GM10266 (cell line): ENCODE results near the gene OR52B2.
"Not testable (repeated sequence)": the region's sequence is repeated elsewhere in the genome, so short reads cannot be mapped to it uniquely, and the experiment has no call there.

Experiments used
- DNase-seq: peaks from one replicate; pipeline ENCODE4 v3.0.0; 2012; ENCODE audit errors: extremely low spot score
- CTCF ChIP-seq: IDR thresholded peaks from 2 replicates; pipeline ENCODE4 v1.5.1; 2012; ENCODE audit warnings: mild to moderate bottlenecking, low read depth; ENCODE audit not compliant: control insufficient read depth, insufficient read depth; ENCODE audit errors: missing control alignments

Gene OR52B2

DNA sequence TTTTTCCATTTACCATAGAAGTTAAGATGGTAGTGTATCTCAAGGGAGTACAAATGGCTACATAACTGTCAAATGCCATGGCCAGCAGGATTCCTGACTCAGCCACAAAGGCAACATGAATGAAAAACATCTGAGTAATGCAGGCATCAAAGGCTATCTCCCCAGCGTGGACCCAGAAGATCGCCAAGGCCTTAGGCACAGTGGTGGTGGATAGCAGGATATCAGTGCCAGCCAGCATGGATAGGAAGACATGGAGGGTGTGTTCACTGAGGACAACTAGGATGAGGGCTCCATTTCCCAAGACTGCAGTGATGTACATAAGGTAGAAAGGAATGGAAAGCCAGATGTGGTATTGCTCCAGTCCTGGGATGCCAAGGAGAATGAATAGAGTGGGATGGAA is 18.0 kb downstream of the OR52B2 start:
- no peak for DNase-seq
- TF ChIP-seq CTCF, result no peak

- no peak for TF ChIP-seq CTCF
- DNase-seq, result no peak
Measured at GRCh38 chr11:6151117-6151516, 19.0 kb downstream of the OR52B2 start.

DNA sequence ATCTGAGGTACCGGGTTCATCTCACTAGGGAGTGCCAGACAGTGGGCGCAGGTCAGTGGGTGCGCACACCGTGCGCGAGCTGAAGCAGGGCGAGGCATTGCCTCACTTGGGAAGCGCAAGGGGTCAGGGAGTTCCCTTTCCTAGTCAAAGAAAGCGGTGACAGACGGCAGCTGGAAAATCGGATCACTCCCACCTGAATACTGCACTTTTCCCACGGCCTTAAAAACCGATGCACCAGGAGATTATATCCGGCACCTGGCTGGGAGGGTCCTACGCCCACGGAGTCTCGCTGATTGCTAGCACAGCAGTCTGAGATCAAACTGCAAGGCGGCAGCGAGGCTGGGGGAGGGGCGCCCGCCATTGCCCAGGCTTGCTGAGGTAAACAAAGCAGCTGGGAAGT is 26.4 kb downstream of the OR52B2 start:
- not testable (repeated sequence) for DNase-seq

- no peak for DNase-seq
- TF ChIP-seq CTCF, result no peak
Measured at GRCh38 chr11:6142936-6143335, 27.2 kb downstream of the OR52B2 start.

- not testable (repeated sequence) for DNase-seq
Measured at GRCh38 chr11:6135936-6136335, 34.2 kb downstream of the OR52B2 start.

- TF ChIP-seq CTCF, result no peak
- no peak for DNase-seq
Measured at GRCh38 chr11:6132431-6132830, 37.7 kb downstream of the OR52B2 start.

DNA sequence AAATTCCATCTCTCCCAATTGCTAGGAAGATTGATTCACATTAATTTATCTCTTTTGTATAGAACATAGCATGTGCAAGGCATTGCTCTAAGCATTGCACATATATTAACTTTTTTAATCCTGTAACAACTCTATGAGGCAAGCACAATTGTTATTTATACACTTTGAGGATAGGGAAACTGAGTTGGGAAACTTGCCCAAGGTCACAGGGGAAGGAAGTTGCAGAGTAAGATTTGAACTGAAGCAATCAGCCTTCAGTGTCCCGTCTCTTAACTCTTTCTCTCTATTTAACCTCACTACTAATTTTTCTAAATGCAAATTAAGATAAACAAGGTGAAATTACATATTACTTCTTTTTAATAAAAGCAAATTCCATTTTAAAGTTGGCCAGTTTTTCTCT is 40.5 kb downstream of the OR52B2 start:
- no peak for DNase-seq
- TF ChIP-seq CTCF, result no peak

GRCh38 chr11:6129011-6129410 is 41.1 kb downstream of the OR52B2 start:
- no peak for DNase-seq
- TF ChIP-seq CTCF, result no peak

GRCh38 chr11:6127881-6128280 is 42.2 kb downstream of the OR52B2 start:
- no peak for DNase-seq
- TF ChIP-seq CTCF, result no peak
